Stomach (tissue), 9 donors: ENCODE measurements around the gene TTLL8. TPM values are rescaled to one million over a fixed set of nuclear protein-coding genes. Genes with fewer than 3 reads are reported as not detected.
A peak's percentile ranks its signal among the peaks of the same experiment; 100 is the strongest.

Source experiments
- DNase-seq, 2 donors: peaks; one replicate each; pipeline versions ENCODE4 v3.0.0 to v3.0.0-alpha.2; 2013 to 2019
- H3K27ac ChIP-seq, 5 donors: fragments of 200-600 bp in 4 of 5; sonication (generic) in 4 of 5; one replicate each; pipeline ENCODE4 v1.5.1; 2013 to 2019; ENCODE audit warnings: mild to moderate bottlenecking in 1 of 5, moderate library complexity in 1 of 5
- H3K27me3 ChIP-seq, 3 donors: fragments of 200-600 bp; sonication (generic); one replicate each; pipeline ENCODE4 v1.5.1; 2017 to 2019; ENCODE audit warnings: mixed run types in 1 of 3
- H3K36me3 ChIP-seq, 4 donors: fragments of 200-600 bp; sonication (generic); 1 replicate in 3 of 4; 2 replicates in 1 of 4; pipeline ENCODE4 v1.5.1; 2016 to 2019
- H3K4me1 ChIP-seq, 4 donors: fragments of 200-600 bp; sonication (generic); one replicate each; pipeline ENCODE4 v1.5.1; 2016 to 2019
- H3K4me3 ChIP-seq, 4 donors: fragments of 200-600 bp; sonication (generic) in 3 of 4; one replicate each; pipeline ENCODE4 v1.5.1; 2016 to 2019; ENCODE audit warnings: mild to moderate bottlenecking in 1 of 4
- H3K9me3 ChIP-seq, 4 donors: fragments of 200-600 bp; sonication (generic); one replicate each; pipeline ENCODE4 v1.5.1; 2016 to 2019
- CTCF ChIP-seq, 7 experiments: fragments of 450-650 bp in 4 of 7; fragments of 200-600 bp in 3 of 7; sonication (generic) in 3 of 7; IDR thresholded peaks; one replicate each; pipeline ENCODE4 v1.5.1; 2016 to 2019; ENCODE audit warnings: antibody characterized with exemption in 7 of 7, control low read depth in 2 of 7, mild to moderate bottlenecking in 1 of 7
- EP300 ChIP-seq: sonication (generic); formaldehyde crosslinking; IDR thresholded peaks from one replicate; pipeline ENCODE4 v1.6.1; 2017; ENCODE audit warnings: antibody characterized with exemption
- POLR2A ChIP-seq, 4 donors: fragments of 450-650 bp; IDR thresholded peaks; one replicate each; pipeline ENCODE4 v1.6.1; 2016; ENCODE audit warnings: antibody characterized with exemption in 4 of 4, control low read depth in 2 of 4, mild to moderate bottlenecking in 1 of 4, moderate library complexity in 1 of 4
- POLR2AphosphoS5 ChIP-seq, 3 donors: sonication (generic); formaldehyde crosslinking; IDR thresholded peaks; one replicate each; pipeline ENCODE4 v1.6.1; 2016; ENCODE audit warnings: antibody characterized with exemption in 3 of 3
- WGBS, 5 donors: extraction: QIAGEN DNeasy Blood & Tissue Kit in 3 of 5; methylation state at CpG; one replicate each; pipeline versions ENCODE4 v1.1.5 to v1.1.7; 2013 to 2018; 5-methylcytosine and 5-hydroxymethylcytosine counted together
- intact Hi-C: fragments of 100-400 bp; cut with DNase I; formaldehyde crosslinking; loops from one replicate; pipeline ENCODE4 v1.15.1; 2023; ENCODE audit warnings: low total_unique reads
- polyA plus RNA-seq, 3 donors: library from polyadenylated mRNA; stranded (reverse); fragments of 200-250 nt; gene quantifications; one replicate each; pipeline ENCODE4 v1.2.3, GENCODE V29; 2013
- total RNA-seq, 5 donors: library from RNA; depleted of rRNA; stranded (reverse); fragments of >200 nt; gene quantifications; one replicate each; pipeline versions ENCODE4 v1.1.0 to v1.2.3, GENCODE V29; 2014 to 2016
- donor health status: healthy with polysubstance abuse.
- donor health status: Bipolar disorder and iron deficiency.
- donor health status: healthy.

TTLL8 gene
- total and polyA plus RNA-seq, 8 donors, result not detected

- Histone ChIP-seq H3K4me3 (no peak overlapping the region), H3K27ac (no peak overlapping the region), H3K27me3 (peaks cover 0 to 83% (median 17%) of the 10 kb centered on the region in 3 donors), H3K9me3 (no peaks in the 10 kb centered on the region), H3K4me1 (peaks cover 6 to 29% (median 23%) of the 10 kb centered on the region in 4 donors), H3K36me3 (no peaks in the 10 kb centered on the region)
- WGBS, 5 donors, result 87 to 92% (median 88%) methylated on average over 30 to 49 of the region's 49 CpGs
- no peak for DNase-seq
- intact Hi-C loops, result loop anchor here (2.0 kb wide), 1 partner anchor 103 kb away; no protein-coding TSS in a partner anchor
- TF ChIP-seq POLR2A (IDR thresholded peaks at IDR 0.05), result no peak
- TF ChIP-seq CTCF (IDR thresholded peaks at IDR 0.05), result no peak
- no peak for TF ChIP-seq EP300
- TF ChIP-seq POLR2AphosphoS5 (IDR thresholded peaks at IDR 0.05), result no peak
Observed at GRCh38 chr22:50031189-50032091, 26.7 kb downstream of the TTLL8 start.

- no peaks in the 10 kb centered on the region for H3K36me3 ChIP-seq
- H3K27ac ChIP-seq, result peak overlapping the region in 1 of 5 donors; percentile 51
- WGBS, 5 donors, result 19 to 52% (median 25%) methylated on average over 19 to 52 of the region's 52 CpGs
- H3K4me1 ChIP-seq, result peaks cover 6 to 29% (median 23%) of the 10 kb centered on the region in 4 donors
- intact Hi-C loops, result loop anchor here (2.0 kb wide), 1 partner anchor 102 kb away; no protein-coding TSS in a partner anchor
- no peaks in the 10 kb centered on the region for H3K9me3 ChIP-seq
- peak overlapping the region in 1 of 4 donors; percentile 24 for H3K4me3 ChIP-seq
- peak; percentile 86 to 91 for DNase-seq
- TF ChIP-seq EP300 (no peak), CTCF (IDR thresholded peaks at IDR 0.05) (peak in 5 of 7 experiments; percentile 85 to 96 (median 89)), POLR2A (IDR thresholded peaks at IDR 0.05) (no peak), POLR2AphosphoS5 (IDR thresholded peaks at IDR 0.05) (peak in 1 of 3 donors; percentile 66)
- peaks cover 0 to 85% (median 17%) of the 10 kb centered on the region in 3 donors for H3K27me3 ChIP-seq
Observed at GRCh38 chr22:50030297-50031188, 27.6 kb downstream of the TTLL8 start.

- H3K27ac ChIP-seq, result peak overlapping the region; percentile 35 to 84 (median 53)
- peak in 2 of 3 donors; percentile 44 to 64 for TF ChIP-seq POLR2AphosphoS5 (IDR thresholded peaks at IDR 0.05)
- TF ChIP-seq CTCF (IDR thresholded peaks at IDR 0.05), result peak in 1 of 7 experiments; percentile 7
- no peak for TF ChIP-seq POLR2A (IDR thresholded peaks at IDR 0.05)
- WGBS, 5 donors, result 23 to 66% (median 42%) methylated on average over 39 to 42 of the region's 42 CpGs
Observed at GRCh38 chr22:50027639-50028537, 30.2 kb downstream of the TTLL8 start.

More at GRCh38 chr22:50027639-50028537, 30.2 kb downstream of the TTLL8 start:
- DNase-seq, result peak in 1 of 2 donors; percentile 87
- Histone ChIP-seq H3K4me3 (no peak overlapping the region), H3K36me3 (no peaks in the 10 kb centered on the region), H3K4me1 (peaks cover 6 to 29% (median 23%) of the 10 kb centered on the region in 4 donors), H3K9me3 (no peaks in the 10 kb centered on the region), H3K27me3 (peaks cover 0 to 71% (median 17%) of the 10 kb centered on the region in 3 donors)
- intact Hi-C loops, result no loop called here
